NCI-H1092 treated with DMSO at 0.1 percent for 48 hours (cell line): ENCODE results near the gene GPD1.
"Not testable (repeated sequence)": the region's sequence is repeated elsewhere in the genome, so short reads cannot be mapped to it uniquely, and the experiment has no call there.

Source experiments
- DNase-seq: peaks from one replicate; lab custom pipeline; 2025; lab: John Stamatoyannopoulos, UW

GPD1 gene

DNA sequence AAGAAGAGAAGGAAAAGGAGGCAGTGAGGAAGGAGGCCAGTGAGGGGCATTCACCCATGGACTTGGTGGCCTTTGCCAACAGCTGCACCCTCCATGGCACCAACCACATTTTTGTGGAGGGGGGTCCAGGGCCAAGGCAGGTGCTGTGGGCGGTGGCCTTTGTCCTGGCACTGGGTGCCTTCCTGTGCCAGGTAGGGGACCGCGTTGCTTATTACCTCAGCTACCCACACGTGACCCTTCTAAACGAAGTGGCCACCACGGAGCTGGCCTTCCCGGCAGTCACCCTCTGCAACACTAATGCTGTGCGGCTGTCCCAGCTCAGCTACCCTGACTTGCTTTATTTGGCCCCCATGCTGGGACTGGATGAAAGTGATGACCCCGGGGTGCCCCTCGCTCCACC, 30.1 kb upstream of the GPD1 start:
- DNase-seq, result no peak

GRCh38 chr12:50074936-50075807, 28.6 kb upstream of the GPD1 start:
- DNase-seq, result peak; percentile 45

DNA sequence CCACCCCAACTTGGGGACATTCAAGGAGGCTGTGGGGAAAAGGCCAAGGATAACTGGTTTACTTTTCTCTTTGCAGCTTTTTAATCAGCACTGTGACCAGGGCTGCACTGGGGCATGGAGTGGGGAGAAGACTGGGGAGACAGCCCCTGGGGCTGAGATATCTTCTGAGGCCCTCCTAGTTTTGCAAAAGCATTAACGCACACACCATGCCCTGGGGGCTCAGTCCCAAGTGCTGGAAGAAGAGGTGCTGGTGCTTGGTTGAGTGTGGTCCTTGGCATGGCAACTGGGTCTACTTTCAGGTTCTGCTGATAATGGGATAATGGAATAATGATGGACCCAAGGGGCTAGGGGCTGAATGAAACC, 28.0 kb upstream of the GPD1 start:
- DNase-seq, result no peak

DNA sequence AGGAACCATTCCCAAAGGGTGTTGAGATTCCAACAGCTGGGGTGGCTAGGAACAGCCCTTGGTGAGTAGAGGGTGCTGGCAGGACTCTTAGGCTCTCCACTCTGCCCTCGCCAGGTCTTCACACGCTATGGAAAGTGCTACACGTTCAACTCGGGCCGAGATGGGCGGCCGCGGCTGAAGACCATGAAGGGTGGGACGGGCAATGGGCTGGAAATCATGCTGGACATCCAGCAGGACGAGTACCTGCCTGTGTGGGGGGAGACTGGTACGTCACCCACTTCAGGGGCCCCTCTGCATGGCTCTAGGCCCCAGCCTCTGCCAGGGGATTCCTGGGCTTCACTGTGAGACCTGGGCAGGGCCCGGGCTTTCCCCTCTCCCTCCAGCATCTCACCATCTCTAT, 26.7 kb upstream of the GPD1 start:
- DNase-seq, result no peak

GRCh38 chr12:50078281-50078680, 25.5 kb upstream of the GPD1 start:
- DNase-seq, result no peak

DNA sequence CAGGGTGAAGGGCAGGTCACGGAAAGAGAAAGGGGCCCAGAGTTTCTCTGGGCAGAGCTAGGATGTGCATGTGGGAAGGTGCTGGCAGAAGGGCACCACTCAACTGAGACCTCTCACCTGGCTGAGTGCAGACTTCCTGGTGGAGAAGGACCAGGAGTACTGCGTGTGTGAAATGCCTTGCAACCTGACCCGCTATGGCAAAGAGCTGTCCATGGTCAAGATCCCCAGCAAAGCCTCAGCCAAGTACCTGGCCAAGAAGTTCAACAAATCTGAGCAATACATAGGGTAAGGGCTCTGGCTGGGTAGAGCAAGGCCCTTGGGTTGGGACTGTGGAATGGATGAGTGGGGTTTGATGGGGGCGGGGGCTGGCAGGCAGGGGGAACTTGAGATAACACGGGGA, 24.0 kb upstream of the GPD1 start:
- DNase-seq, result no peak

GRCh38 chr12:50081096-50081808, 22.6 kb upstream of the GPD1 start:
- no peak for DNase-seq

- DNase-seq, result no peak
These were observed 21.2 kb upstream of the GPD1 start for GRCh38 chr12:50082644-50083043.

- DNase-seq, result no peak
These were observed 20.5 kb upstream of the GPD1 start for GRCh38 chr12:50083301-50083700.

DNA sequence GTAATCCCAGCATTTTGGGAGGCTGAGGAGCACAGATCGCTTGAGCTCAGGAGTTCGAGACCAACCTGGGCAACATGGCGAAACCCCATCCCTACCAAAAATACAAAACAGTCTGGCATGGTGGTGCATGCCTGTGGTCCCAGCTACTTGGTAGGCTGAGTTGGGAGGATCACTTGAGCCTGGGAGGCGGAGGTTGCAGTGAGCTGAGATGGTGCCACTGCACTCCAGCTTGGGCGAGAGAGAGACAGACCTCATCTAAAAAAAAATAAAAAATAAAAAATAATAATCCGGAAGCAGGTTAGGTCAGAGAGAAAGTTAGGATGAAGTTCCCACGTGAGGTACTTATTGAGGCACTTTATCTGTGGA, 19.4 kb upstream of the GPD1 start:
- DNase-seq, result not testable (repeated sequence)

DNA sequence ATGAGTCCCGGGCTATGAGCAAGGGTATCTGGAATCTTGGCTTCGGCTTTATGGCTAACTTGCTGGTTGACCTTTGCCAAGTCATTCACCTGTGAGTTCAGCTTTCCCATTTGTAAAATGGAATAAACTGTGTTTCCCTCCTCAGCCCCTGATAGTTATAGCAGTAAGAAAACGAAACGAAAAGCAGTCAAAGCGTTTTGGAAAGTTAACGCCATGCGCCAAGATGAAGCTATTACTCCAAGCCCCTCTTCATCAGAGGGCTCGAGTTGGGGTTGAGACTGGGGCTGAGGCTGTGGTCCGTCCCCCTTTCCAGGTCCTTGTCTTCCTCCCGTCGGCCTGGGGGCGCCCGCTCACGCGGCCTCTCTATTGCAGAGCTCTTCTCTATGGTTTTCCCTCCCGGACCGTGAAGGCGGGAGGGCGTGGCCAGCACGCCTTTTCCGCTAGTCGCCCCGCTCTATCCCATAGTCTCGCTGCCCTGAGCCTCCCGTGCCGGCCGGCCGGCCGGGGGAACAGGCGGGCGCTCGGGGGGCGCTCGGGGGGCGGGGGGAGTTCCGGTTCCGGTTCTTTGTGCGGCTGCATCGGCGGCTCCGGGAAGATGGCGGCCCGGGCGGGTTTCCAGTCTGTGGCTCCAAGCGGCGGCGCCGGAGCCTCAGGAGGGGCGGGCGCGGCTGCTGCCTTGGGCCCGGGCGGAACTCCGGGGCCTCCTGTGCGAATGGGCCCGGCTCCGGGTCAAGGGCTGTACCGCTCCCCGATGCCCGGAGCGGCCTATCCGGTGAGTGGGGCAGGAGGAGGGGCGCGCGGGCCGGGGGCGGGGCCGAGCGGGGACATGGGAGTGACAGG, 18.8 kb upstream of the GPD1 start, which contains the start of gene SMARCD1:
Gene SMARCD1 (plus strand): TSS at position 568 of the 840 bp plus-strand sequence. CDS start 28 bp downstream, at position 596.
- DNase-seq, result peak; percentile 90

- peak; percentile 62 for DNase-seq
These were observed 18.2 kb upstream of the GPD1 start for GRCh38 chr12:50085615-50086072.

DNA sequence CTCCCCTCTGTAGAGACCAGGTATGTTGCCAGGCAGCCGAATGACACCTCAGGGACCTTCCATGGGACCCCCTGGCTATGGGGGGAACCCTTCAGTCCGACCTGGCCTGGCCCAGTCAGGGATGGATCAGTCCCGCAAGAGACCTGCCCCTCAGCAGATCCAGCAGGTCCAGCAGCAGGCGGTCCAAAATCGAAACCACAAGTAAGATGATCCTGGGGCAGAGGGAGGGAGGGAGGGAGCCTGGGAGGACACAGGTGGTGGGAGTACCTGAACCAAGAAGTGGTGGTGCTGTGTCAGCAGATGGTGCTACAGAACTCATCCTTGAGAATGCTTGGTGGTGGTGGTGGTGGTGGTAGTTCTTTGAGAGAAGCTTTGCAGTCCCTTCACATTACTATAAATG, 17.7 kb upstream of the GPD1 start:
- no peak for DNase-seq

DNA sequence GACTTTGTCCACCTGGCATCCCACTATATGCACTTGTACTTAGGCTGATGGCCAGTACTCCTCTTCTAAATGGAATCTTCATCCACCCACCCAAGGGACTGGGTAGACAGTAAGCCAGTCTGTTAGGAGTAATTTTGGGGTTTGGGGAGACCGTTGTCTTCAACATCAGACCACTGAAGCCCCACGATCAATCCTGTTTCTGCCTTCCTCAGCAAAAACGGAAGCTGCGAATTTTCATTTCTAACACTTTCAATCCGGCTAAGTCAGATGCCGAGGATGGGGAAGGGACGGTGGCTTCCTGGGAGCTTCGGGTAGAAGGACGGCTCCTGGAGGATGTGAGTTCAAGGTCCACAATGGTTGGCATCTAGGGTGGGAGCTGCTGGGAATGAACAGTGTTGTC, 16.7 kb upstream of the GPD1 start:
- DNase-seq, result no peak

DNA sequence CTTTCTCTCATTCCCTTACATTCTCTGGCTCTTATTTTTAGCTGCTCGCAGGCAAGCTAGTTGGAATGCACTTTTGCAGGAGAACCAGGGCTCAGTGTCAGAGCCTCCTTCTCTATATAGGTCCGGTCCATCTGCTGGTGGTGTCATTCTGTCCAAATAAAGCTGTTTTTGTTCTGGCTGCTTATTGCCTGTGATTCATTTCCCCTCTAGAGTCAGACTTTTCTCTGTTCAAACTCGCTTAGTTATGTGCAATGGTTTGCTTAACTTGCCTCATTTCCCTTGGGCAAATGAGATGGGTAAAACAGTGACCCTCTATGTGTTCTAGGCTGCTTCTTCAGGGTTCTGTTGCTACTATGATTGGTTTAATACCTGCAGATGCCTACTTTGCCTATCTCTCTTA, 15.8 kb upstream of the GPD1 start:
- DNase-seq, result no peak

GRCh38 chr12:50088577-50089335, 15.1 kb upstream of the GPD1 start:
- DNase-seq, result no peak

- DNase-seq, result no peak
These were observed 14.1 kb upstream of the GPD1 start for GRCh38 chr12:50089730-50090129.

GRCh38 chr12:50090391-50090790, 13.4 kb upstream of the GPD1 start:
- DNase-seq, result no peak

DNA sequence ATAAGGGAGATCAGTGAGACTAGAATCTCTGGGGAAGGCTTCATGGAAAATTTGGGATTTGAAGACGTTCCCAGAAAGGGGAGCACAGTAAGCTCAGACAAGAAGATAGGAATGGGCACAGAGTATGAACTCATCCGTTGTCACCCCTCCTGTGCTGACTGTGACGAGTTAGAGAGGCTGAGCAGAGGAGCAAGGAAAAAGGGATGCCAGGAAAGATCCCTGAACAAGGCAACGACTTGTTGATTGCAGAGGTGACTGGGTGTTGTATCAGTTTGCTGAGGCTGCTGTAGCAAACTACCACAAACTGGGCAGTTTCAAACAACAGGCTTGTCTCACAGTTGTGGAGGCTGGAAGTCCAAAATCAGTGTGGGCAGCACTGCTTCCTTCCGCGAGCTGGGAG, 5.9 kb upstream of the GPD1 start:
- DNase-seq, result no peak

- no peak for DNase-seq
These were observed 4.4 kb upstream of the GPD1 start for GRCh38 chr12:50099302-50100008.

DNA sequence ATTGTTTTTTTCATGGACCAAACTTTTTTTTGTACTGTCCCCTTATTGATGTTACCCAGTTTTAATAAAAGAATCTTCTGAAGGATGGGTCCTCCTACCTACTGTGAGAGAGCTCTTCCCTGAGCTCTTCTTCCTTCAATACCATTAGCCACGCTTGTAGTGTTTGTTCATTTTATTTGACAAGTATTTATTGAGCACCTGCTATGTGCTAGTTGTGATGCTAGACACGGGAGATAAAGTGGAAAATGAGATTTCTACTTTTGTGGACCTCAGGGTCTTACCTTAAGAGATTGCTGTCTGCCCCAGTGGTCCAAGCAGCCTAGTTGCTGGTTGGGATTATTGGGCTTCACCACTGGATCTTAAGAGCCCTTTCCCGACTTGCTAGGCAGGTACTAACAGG, 3.2 kb upstream of the GPD1 start:
- no peak for DNase-seq
